HG02610 (cell line): Measurements from ENCODE around the gene S1PR5.
"Not testable (repeated sequence)": the region's sequence is repeated elsewhere in the genome, so short reads cannot be mapped to it uniquely, and the experiment has no call there.

Experiments used
- ATAC-seq: cut with Tn5 transposase; IDR thresholded peaks from one replicate; pipeline ENCODE4 v1.9.1; 2021; ENCODE audit warnings: mild to moderate bottlenecking, moderate library complexity; ENCODE audit not compliant: unreplicated experiment

Gene S1PR5

GRCh38 chr19:10544753-10545251, 27.6 kb upstream of the S1PR5 start:
- ATAC-seq, result no peak

GRCh38 chr19:10544242-10544752, 27.1 kb upstream of the S1PR5 start:
- no peak for ATAC-seq

- peak; percentile 66 for ATAC-seq
Observed at GRCh38 chr19:10543420-10544241, 26.4 kb upstream of the S1PR5 start, which contains the start of gene ATG4D. ATG4D (plus strand) TSS chr19:10543904; CDS start chr19:10544091, 187 bp downstream.

- no peak for ATAC-seq
Observed at GRCh38 chr19:10543059-10543419, 25.8 kb upstream of the S1PR5 start.

- ATAC-seq, result not testable (repeated sequence)
Observed at GRCh38 chr19:10539016-10539415, 21.8 kb upstream of the S1PR5 start.

- ATAC-seq, result no peak
Observed at GRCh38 chr19:10538204-10538983, 21.1 kb upstream of the S1PR5 start.

- ATAC-seq, result no peak
Observed at GRCh38 chr19:10537668-10538067, 20.4 kb upstream of the S1PR5 start.

GRCh38 chr19:10535613-10536012, 18.4 kb upstream of the S1PR5 start:
- no peak for ATAC-seq

- no peak for ATAC-seq
Observed at GRCh38 chr19:10533646-10534386, 16.6 kb upstream of the S1PR5 start.

- ATAC-seq, result no peak
Observed at GRCh38 chr19:10532457-10532856, 15.2 kb upstream of the S1PR5 start.

- ATAC-seq, result not testable (repeated sequence)
Observed at GRCh38 chr19:10526887-10527286, 9.6 kb upstream of the S1PR5 start.

GRCh38 chr19:10525636-10526035, 8.4 kb upstream of the S1PR5 start:
- ATAC-seq, result no peak

- ATAC-seq, result no peak
Observed at GRCh38 chr19:10523135-10523636, 5.9 kb upstream of the S1PR5 start.

- no peak for ATAC-seq
Observed at GRCh38 chr19:10521461-10522171, 4.4 kb upstream of the S1PR5 start.

- no peak for ATAC-seq
Observed at GRCh38 chr19:10520652-10521318, 3.5 kb upstream of the S1PR5 start.

GRCh38 chr19:10519421-10519820, 2.2 kb upstream of the S1PR5 start:
- ATAC-seq, result no peak

GRCh38 chr19:10518444-10519361, 1.5 kb upstream of the S1PR5 start:
- no peak for ATAC-seq

- no peak for ATAC-seq
Observed at GRCh38 chr19:10517760-10518443, 655 bp upstream of the S1PR5 start.
